Measurements from ENCODE around the gene FOXD4L6.
"Not testable (repeated sequence)": the region's sequence is repeated elsewhere in the genome, so short reads cannot be mapped to it uniquely, and the experiment has no call there.

GRCh38 chr9:41123396-41123795, 5.1 kb downstream of the FOXD4L6 start:
- TF ChIP-seq CTCF (conservative IDR thresholded peaks at IDR 0.05; ENCODE audit: low read length); EZH2phosphoT487 (IDR thresholded peaks at IDR 0.05; ENCODE audit: borderline replicate concordance): not testable (repeated sequence)

All from Loucy (cell line).